Activated B cell treated with CpG ODN at 0.5 μM for 24 hours (primary cell): ENCODE data around the gene SCGB1A1. TPM values are rescaled to one million over a fixed set of nuclear protein-coding genes. Genes with fewer than 3 reads are reported as not detected.

Source experiments
- ATAC-seq: fragments of 200-7000 bp; cut with Tn5 transposase; one replicate; pipeline ENCODE4 v1.10.0; 2021; ENCODE audit warnings: low read depth, mild to moderate bottlenecking, moderate library complexity
- CTCF ChIA-PET: fragments of 350-600 bp; sonication (Branson Sonifier 250); formaldehyde crosslinking; loops from one replicate; lab custom pipeline; 2021; ENCODE audit warnings: antibody characterized with exemption; lab: Charles Lee
- POLR2A ChIA-PET: fragments of 350-600 bp; sonication (Branson Sonifier 250); formaldehyde crosslinking; loops from one replicate; lab custom pipeline; 2021; ENCODE audit warnings: antibody characterized with exemption; lab: Charles Lee
- DNase-seq: peaks from one replicate; pipeline ENCODE4 v3.0.0; 2022
- H3K27ac Mint-ChIP-seq: one replicate; pipeline ENCODE4 v1.8.0; 2020; ENCODE audit warnings: mixed read lengths
- H3K27me3 Mint-ChIP-seq: one replicate; pipeline ENCODE4 v1.8.0; 2021; ENCODE audit warnings: mixed read lengths
- H3K36me3 Mint-ChIP-seq: one replicate; pipeline ENCODE4 v1.8.0; 2021; ENCODE audit warnings: low read depth, mixed read lengths
- H3K4me1 Mint-ChIP-seq: one replicate; pipeline ENCODE4 v1.8.0; 2021; ENCODE audit warnings: mixed read lengths
- H3K4me3 Mint-ChIP-seq: one replicate; pipeline ENCODE4 v1.8.0; 2020; ENCODE audit warnings: mild to moderate bottlenecking, mixed read lengths
- H3K9me3 Mint-ChIP-seq: one replicate; pipeline ENCODE4 v1.8.0; 2020; ENCODE audit warnings: mixed read lengths
- intact Hi-C: fragments of 100-400 bp; cut with micrococcal nuclease; formaldehyde crosslinking; loops from one replicate; pipeline ENCODE4 v1.15.1; 2024
- total RNA-seq: library from RNA; stranded (reverse); gene quantifications from 2 replicates; pipeline ENCODE4 v1.2.3, GENCODE V29; 2022
- TF ChIP-seq, protein P1 (sequence below): fragments of 200-600 bp; IDR thresholded peaks from one replicate; pipeline ENCODE4 v1.8.0; 2022; ENCODE audit warnings: antibody characterized with exemption, mild to moderate bottlenecking

Gene SCGB1A1
- total RNA-seq, 1 donor from 2014 or later = not detected

DNA sequence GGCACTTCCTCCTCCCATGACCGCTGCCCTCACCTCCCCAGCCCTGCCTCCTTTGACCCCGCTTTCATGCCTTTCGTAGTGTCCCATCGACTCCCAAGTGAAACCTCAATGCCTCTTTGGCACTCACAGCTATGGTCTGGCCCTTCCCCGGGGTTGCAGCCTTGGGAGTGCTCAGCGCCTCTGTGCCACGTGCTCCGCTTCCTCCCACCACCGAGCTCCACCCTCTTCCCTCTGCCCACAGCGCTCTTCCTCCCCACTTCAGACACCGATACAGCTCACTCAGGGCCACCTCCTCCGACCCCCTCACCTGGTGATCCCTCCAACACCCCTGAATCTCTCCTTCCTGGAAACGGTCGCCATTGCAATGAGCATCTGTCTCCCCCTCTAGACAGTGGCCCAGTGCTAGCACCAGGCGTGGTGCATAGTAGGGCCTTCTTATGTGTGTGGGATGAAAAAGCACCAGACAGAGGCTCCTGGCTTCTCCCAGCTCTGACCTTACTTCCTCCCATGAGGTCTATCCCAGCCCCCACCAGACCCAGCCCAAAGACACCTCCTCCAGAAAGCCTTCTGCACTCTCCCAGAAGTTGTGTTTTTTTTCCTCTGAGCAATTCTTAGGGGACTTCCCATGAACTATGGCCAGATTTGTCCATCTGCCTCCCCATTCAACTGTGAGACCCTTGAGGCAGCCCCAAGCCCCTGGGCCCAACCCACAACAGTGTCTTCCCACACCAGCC, 16.4 kb upstream of the SCGB1A1 start:
- DNase-seq = no peak

DNA sequence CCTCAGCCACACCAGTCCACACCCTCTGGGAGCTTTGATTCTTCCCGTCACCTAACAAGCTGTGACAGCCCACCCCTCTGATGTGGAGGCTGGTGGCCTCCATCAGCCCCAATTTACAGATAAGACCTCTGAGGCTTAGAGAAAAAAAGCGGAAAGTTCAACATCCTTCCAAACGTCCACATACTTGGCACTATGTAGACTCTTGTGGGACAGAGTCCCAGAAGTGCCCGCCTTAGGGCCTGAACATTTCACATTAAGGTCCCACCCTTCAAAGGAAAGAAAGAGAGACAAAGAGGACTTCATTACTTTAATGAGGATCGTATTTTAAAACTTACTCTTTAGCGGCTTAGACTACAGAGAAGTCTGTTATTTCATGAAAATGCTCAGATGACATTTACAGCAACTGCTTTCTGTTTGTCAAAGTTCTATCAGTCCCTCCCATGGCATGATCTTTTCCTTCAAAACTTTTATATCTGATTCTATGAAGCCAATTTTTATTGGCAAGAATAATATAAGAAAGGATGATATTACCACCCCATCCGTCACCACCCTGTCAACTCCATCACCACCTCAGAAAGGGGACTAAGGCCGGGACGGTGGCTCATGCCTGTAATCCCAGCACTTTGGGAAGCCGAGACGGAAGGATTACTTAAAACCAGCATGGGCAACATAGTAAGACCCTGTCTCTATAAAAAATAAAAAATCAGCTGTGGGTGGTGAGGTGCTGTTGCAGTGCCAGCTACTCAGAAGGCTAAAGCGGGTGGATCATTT, 15.7 kb upstream of the SCGB1A1 start:
- Mint-ChIP-seq H3K27me3 (peaks cover 5% of the 10 kb centered on the region), H3K36me3 (no peaks in the 10 kb centered on the region), H3K27ac (no peak overlapping the region), H3K9me3 (no peaks in the 10 kb centered on the region), H3K4me1 (peaks cover 9% of the 10 kb centered on the region), H3K4me3 (no peak overlapping the region)
- intact Hi-C loops = no loop called here
- ChIA-PET CTCF (interaction anchor here (1.0 kb wide), 1 partner anchor 9 kb away, joined by 3 read pairs; no protein-coding TSS in a partner anchor), POLR2A (no interaction called here)
- no peak for DNase-seq
- no peak for ATAC-seq
- TF ChIP-seq, protein P1, sequence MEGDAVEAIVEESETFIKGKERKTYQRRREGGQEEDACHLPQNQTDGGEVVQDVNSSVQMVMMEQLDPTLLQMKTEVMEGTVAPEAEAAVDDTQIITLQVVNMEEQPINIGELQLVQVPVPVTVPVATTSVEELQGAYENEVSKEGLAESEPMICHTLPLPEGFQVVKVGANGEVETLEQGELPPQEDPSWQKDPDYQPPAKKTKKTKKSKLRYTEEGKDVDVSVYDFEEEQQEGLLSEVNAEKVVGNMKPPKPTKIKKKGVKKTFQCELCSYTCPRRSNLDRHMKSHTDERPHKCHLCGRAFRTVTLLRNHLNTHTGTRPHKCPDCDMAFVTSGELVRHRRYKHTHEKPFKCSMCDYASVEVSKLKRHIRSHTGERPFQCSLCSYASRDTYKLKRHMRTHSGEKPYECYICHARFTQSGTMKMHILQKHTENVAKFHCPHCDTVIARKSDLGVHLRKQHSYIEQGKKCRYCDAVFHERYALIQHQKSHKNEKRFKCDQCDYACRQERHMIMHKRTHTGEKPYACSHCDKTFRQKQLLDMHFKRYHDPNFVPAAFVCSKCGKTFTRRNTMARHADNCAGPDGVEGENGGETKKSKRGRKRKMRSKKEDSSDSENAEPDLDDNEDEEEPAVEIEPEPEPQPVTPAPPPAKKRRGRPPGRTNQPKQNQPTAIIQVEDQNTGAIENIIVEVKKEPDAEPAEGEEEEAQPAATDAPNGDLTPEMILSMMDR = no peak

More for the DNA sequence above, 16.4 kb upstream of the SCGB1A1 start:
- Mint-ChIP-seq H3K9me3 (no peaks in the 10 kb centered on the region), H3K27me3 (peaks cover 6% of the 10 kb centered on the region), H3K27ac (no peak overlapping the region), H3K4me3 (peak overlapping the region; percentile 12), H3K4me1 (peaks cover 9% of the 10 kb centered on the region), H3K36me3 (no peaks in the 10 kb centered on the region)
- ATAC-seq = no peak
- intact Hi-C loops = no loop called here
- TF ChIP-seq, protein P1 = no peak
- ChIA-PET POLR2A (interaction anchor here (0.6 kb wide), 1 partner anchor 133 kb away, joined by 4 read pairs; no protein-coding TSS in a partner anchor), CTCF (interaction anchor here (0.9 to 1.0 kb wide), 2 partner anchors 9 to 292 kb away, joined by 3 read pairs; no protein-coding TSS in a partner anchor)

DNA sequence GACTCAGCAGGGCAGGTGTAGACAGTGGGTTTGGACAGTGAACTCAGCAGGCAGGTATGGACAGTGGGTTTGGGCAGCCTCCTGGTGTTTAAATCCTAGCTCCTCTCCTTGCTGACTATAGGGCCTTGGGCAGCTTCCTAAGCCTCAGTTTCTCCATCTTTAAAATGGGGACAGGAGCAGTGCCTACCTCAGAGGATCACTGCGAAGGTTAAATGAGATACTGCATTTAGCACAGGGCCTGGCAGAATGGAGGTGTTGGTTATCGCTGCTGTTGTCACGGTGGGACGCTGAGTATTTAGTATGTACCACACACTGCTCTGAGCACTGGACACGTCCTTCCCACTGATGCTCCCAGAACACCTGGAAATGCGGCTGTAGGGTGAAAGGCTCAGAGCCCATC, 14.4 kb upstream of the SCGB1A1 start:
- TF ChIP-seq, protein P1 = no peak
- no peaks in the 10 kb centered on the region for H3K9me3 Mint-ChIP-seq
- H3K4me3 Mint-ChIP-seq = no peak overlapping the region
- intact Hi-C loops = no loop called here
- H3K36me3 Mint-ChIP-seq = no peaks in the 10 kb centered on the region
- ATAC-seq = no peak
- CTCF ChIA-PET = no interaction called here
- peaks cover 9% of the 10 kb centered on the region for H3K4me1 Mint-ChIP-seq
- DNase-seq = no peak
- H3K27ac Mint-ChIP-seq = no peak overlapping the region
- POLR2A ChIA-PET = no interaction called here
- H3K27me3 Mint-ChIP-seq = no peaks in the 10 kb centered on the region

DNA sequence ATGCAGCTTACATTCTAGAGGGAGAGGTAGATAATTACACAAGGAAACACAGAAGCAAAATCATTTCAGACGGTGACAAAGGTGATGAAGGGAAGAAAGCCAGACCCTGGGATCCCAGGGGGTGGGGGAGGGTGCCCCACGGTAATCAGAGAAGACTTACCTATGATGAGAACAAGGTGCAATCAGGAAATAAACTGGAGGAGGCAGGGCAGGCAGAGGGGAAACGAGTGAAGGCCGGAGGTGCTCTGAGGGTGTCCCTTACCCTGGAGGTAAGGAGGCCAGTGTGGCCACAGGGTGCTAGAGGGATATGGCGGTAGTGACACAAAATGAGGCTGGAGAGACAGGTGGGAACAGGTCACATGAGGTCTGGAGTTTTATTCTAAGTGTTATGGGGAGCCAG, 13.9 kb upstream of the SCGB1A1 start:
- POLR2A ChIA-PET = interaction anchor here (0.6 kb wide), 1 partner anchor 186 kb away, joined by 3 read pairs; no protein-coding TSS in a partner anchor
- Mint-ChIP-seq H3K27me3 (no peaks in the 10 kb centered on the region), H3K4me1 (peaks cover 9% of the 10 kb centered on the region), H3K36me3 (no peaks in the 10 kb centered on the region), H3K9me3 (no peaks in the 10 kb centered on the region), H3K27ac (no peak overlapping the region), H3K4me3 (no peak overlapping the region)
- no peak for ATAC-seq
- intact Hi-C loops = no loop called here
- TF ChIP-seq, protein P1 = no peak
- CTCF ChIA-PET = no interaction called here
- no peak for DNase-seq

DNA sequence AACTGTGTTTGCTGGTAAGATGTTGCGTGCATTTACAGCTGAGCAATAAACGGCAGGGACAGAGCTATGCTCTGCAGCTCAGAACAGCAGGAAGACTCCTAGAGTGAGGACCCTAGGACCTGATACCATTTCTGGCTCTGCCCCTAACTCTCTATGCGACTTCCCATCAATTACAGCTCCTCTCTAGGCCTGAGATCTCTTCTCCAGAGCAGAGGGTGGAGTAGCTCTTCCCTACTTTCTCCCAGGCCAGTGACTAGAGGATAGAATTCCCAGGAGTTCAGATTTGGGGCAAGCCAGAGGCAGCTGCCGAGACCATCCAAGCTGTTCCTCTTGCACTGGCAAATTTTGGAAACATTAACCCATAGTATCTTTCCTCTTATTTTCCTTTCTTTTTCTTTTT, 12.8 kb upstream of the SCGB1A1 start:
- intact Hi-C loops = no loop called here
- POLR2A ChIA-PET = no interaction called here
- Mint-ChIP-seq H3K4me1 (peaks cover 9% of the 10 kb centered on the region), H3K27me3 (no peaks in the 10 kb centered on the region), H3K9me3 (no peaks in the 10 kb centered on the region), H3K36me3 (no peaks in the 10 kb centered on the region), H3K4me3 (no peak overlapping the region), H3K27ac (no peak overlapping the region)
- CTCF ChIA-PET = interaction anchor here (0.7 to 1.2 kb wide), 2 partner anchors 12 to 18 kb away, joined by 3 to 4 read pairs; no protein-coding TSS in a partner anchor
- ATAC-seq = no peak
- no peak for DNase-seq
- TF ChIP-seq, protein P1 = no peak
